GM12878 (cell line): ENCODE measurements around the gene REV3L. TPM values are rescaled to one million over a fixed set of nuclear protein-coding genes. Genes with fewer than 3 reads are reported as not detected.

Experiments used
- ATAC-seq: fragments of 200-7000 bp; cut with Tn5 transposase; 3 replicates; pipeline ENCODE4 v1.9.1; 2020; ENCODE audit warnings: mild to moderate bottlenecking, moderate library complexity
- BruUV-seq: library from RNA; stranded (reverse); fragments of 400-500 nt; replicated peaks from 2 replicates; lab custom pipeline; 2021; lab: Mats Ljungman, UMichigan
- CTCF ChIA-PET: fragments of 300-600 bp; sonication (Branson Sonifier 250); formaldehyde crosslinking; extraction: SDS; loops from one replicate; lab custom pipeline; 2021; ENCODE audit warnings: inconsistent platforms; lab: Yijun Ruan, JAX
- POLR2A ChIA-PET: fragments of 350-600 bp; formaldehyde crosslinking; extraction: SDS; loops from one replicate; lab custom pipeline; 2021; ENCODE audit warnings: inconsistent platforms; lab: Charles Lee
- RAD21 ChIA-PET: fragments of 300-600 bp; sonication (Branson Sonifier 250); formaldehyde crosslinking; loops from one replicate; lab custom pipeline; 2023; ENCODE audit warnings: antibody characterized with exemption; ENCODE audit not compliant: unreplicated experiment; lab: Charles Lee
- SMC1A ChIA-PET: fragments of 300-600 bp; sonication (Branson Sonifier 250); formaldehyde crosslinking; loops from one replicate; lab custom pipeline; 2023; ENCODE audit not compliant: unreplicated experiment, uncharacterized antibody; lab: Charles Lee
- DNase-seq: peaks from one replicate; pipeline ENCODE4 v3.0.0-alpha.2; 2011; ENCODE audit warnings: low read depth, low spot score
- FAIRE-seq: peaks from 3 replicates; lab custom pipeline; 2011; peaks lifted over from hg19 to GRCh38; lab: Jason Lieb, UNC
- H2AFZ ChIP-seq: 2 replicates; pipeline ENCODE4 v1.6.0; 2011; ENCODE audit warnings: low read depth, low read length, control low read depth; ENCODE audit not compliant: control insufficient read depth
- H3K27ac ChIP-seq: 2 replicates; pipeline ENCODE4 v1.5.1; 2011; ENCODE audit warnings: control low read depth; ENCODE audit not compliant: control insufficient read depth, insufficient read depth
- H3K27me3 ChIP-seq, 2 experiments: replicated peaks in 1 of 2; 2 replicates each; pipeline versions ENCODE4 v1.6.0 to v1.6.1; 2011; ENCODE audit warnings: low read length in 1 of 2; ENCODE audit not compliant: control insufficient read depth in 2 of 2, insufficient read depth in 2 of 2
- H3K36me3 ChIP-seq, 2 experiments: 2 replicates each; pipeline ENCODE4 v1.5.1; 2011; ENCODE audit warnings: low read length in 1 of 2; ENCODE audit not compliant: control insufficient read depth in 2 of 2, insufficient read depth in 2 of 2
- H3K4me1 ChIP-seq: 2 replicates; pipeline ENCODE4 v1.6.1; 2011; ENCODE audit warnings: mild to moderate bottlenecking, low read length, moderate library complexity, mixed read lengths; ENCODE audit not compliant: control insufficient read depth, insufficient read depth
- H3K4me2 ChIP-seq: 2 replicates; pipeline ENCODE4 v1.6.0; 2011; ENCODE audit warnings: control low read depth; ENCODE audit not compliant: control insufficient read depth, insufficient read depth
- H3K4me3 ChIP-seq: fragments of 200-600 bp; sonication (generic); 2 replicates; pipeline ENCODE4 v1.5.1; 2016
- H3K79me2 ChIP-seq: 2 replicates; pipeline ENCODE4 v1.6.0; 2011; ENCODE audit warnings: low read length; ENCODE audit not compliant: control insufficient read depth, insufficient read depth
- H3K9ac ChIP-seq: 2 replicates; pipeline ENCODE4 v1.8.0; 2011; ENCODE audit warnings: low read length, control low read depth, mixed read lengths; ENCODE audit not compliant: control insufficient read depth, insufficient read depth
- H3K9me3 ChIP-seq: replicated peaks from 3 replicates; pipeline ENCODE4 v1.5.1; 2011; ENCODE audit warnings: mild to moderate bottlenecking, low read length; ENCODE audit not compliant: control insufficient read depth, insufficient read depth
- H4K20me1 ChIP-seq: 2 replicates; pipeline ENCODE4 v1.6.0; 2011; ENCODE audit not compliant: control insufficient read depth, insufficient read depth
- EED ChIP-seq: sonication (generic); IDR thresholded peaks from 2 replicates; pipeline ENCODE4 v1.6.1; 2016; ENCODE audit warnings: antibody characterized with exemption, low read depth
- FOS ChIP-seq: IDR thresholded peaks from 3 replicates; pipeline ENCODE4 v1.6.1; 2011; ENCODE audit warnings: borderline replicate concordance; ENCODE audit not compliant: insufficient read length; ENCODE audit errors: extremely low read depth
- FOXM1 ChIP-seq: IDR thresholded peaks from 2 replicates; pipeline ENCODE4 v1.6.1; 2012; ENCODE audit warnings: low read depth, mild to moderate bottlenecking, inconsistent platforms, low read length, moderate library complexity
- IKZF2 ChIP-seq, 2 experiments: fragments of 450-650 bp; IDR thresholded peaks; 2 replicates each; pipeline ENCODE4 v1.6.1; 2017; ENCODE audit warnings: mild to moderate bottlenecking in 2 of 2, moderate library complexity in 2 of 2
- MEF2A ChIP-seq: IDR thresholded peaks from 2 replicates; pipeline ENCODE4 v1.6.1; 2011; ENCODE audit warnings: low read depth, mild to moderate bottlenecking, low read length, moderate library complexity; ENCODE audit not compliant: insufficient read depth
- ZBTB11 ChIP-seq: fragments of 450-650 bp; formaldehyde crosslinking; IDR thresholded peaks from 2 replicates; pipeline ENCODE4 v1.5.0; 2022; ENCODE audit warnings: mild to moderate bottlenecking, missing genetic modification characterization
- WGBS: methylation state at CpG from one replicate; pipeline ENCODE4 v1.1.6; 2016; ENCODE audit warnings: low lambda C conversion rate; ENCODE audit not compliant: insufficient replicate concordance, insufficient coverage; ENCODE audit errors: missing lambda C conversion rate; 5-methylcytosine and 5-hydroxymethylcytosine counted together
- in situ Hi-C: fragments of 300-500 bp; cut with MboI; formaldehyde crosslinking; loops from 9 replicates; pipeline ENCODE4 v1.14.3; 2018; ENCODE audit warnings: mixed read lengths
- intact Hi-C: fragments of 100-400 bp; cut with micrococcal nuclease; formaldehyde crosslinking; loops from one replicate; pipeline ENCODE4 v1.14.2; 2022; ENCODE audit not compliant: unreplicated experiment
- polyA plus RNA-seq, 11 experiments: library from polyadenylated mRNA; depleted of rRNA in 4 of 11; unstranded in 6 of 11; stranded (reverse) in 5 of 11; fragments of >200 nt; fragmentation: Nextera tagmentation in 4 of 11; fragmentation: Illumina TruSeq in 1 of 11; extraction: Ambion mirVana in 4 of 11; extraction: Trizol in 1 of 11; gene quantifications; 1 replicate in 1 of 11; 2 replicates in 10 of 11; pipeline versions ENCODE4 v1.2.1 to v1.2.3, GENCODE V29; 2011 to 2016; ENCODE audit warnings: inconsistent platforms in 2 of 11, missing spikeins in 2 of 11, low read depth in 1 of 11
- total RNA-seq, 4 experiments: library from RNA; depleted of rRNA in 3 of 4; stranded (reverse); fragments of >200 nt in 3 of 4; fragmentation: Illumina TruSeq in 1 of 4; extraction: Trizol in 1 of 4; gene quantifications; 2 replicates each; pipeline versions ENCODE4 v1.2.1 to v1.2.3, GENCODE V29; 2013 to 2021

REV3L gene
- total and polyA plus RNA-seq, 10 of the 15 experiments (the other 5 are each of a cell fraction or from before 2014, with no cell fraction given) = 7.6 to 33.6 (median 21.5) TPM

GRCh38 chr6:111347589-111347988 lies 135.4 kb downstream of the REV3L start:
- Histone ChIP-seq H3K4me1 (no peaks in the 10 kb centered on the region), H3K4me2 (no peak overlapping the region), H3K36me3 (peaks cover 0 to 10% of the 10 kb centered on the region in 2 experiments; a peak in 3 of 4 replicates), H3K27ac (no peak overlapping the region), H3K79me2 (no peaks in the 10 kb centered on the region), H3K9me3 (no peaks in the 10 kb centered on the region), H3K4me3 (no peak overlapping the region), H2AFZ (no peak overlapping the region), H3K27me3 (no peaks in the 10 kb centered on the region), H4K20me1 (no peaks in the 10 kb centered on the region), H3K9ac (no peak overlapping the region)
- in situ Hi-C loops = no loop called here
- CTCF ChIA-PET = interaction anchor here (0.9 to 3.7 kb wide), 4 partner anchors 26 to 131 kb away, joined by 3 to 15 read pairs (median 7); a partner anchor contains a TSS
- RAD21 ChIA-PET = interaction anchor here (5.4 kb wide), 1 partner anchor 131 kb away, joined by 23 read pairs; no protein-coding TSS in a partner anchor
- DNase-seq (no peak), FAIRE-seq (no peak), ATAC-seq (no peak)
- SMC1A ChIA-PET = interaction anchor here (0.9 to 1.3 kb wide), 2 partner anchors 13 to 56 kb away, joined by 3 to 5 read pairs; no protein-coding TSS in a partner anchor
- no TSS peak for BruUV-seq
- no peak for TF ChIP-seq FOS
- no peak for TF ChIP-seq ZBTB11
- TF ChIP-seq IKZF2 (IDR thresholded peaks at IDR 0.05) = no peak
- no peak for TF ChIP-seq FOXM1
- no peak for TF ChIP-seq MEF2A
- TF ChIP-seq EED = no peak
- WGBS = 98% methylated on average over 3 of the region's 3 CpGs
- intact Hi-C loops = no loop called here
- POLR2A ChIA-PET = interaction anchor here (0.5 to 1.3 kb wide), 3 partner anchors 19 to 190 kb away, joined by 3 to 6 read pairs (median 3); no protein-coding TSS in a partner anchor
